ENCODE data around the gene CIDEC. TPM values are rescaled to one million over a fixed set of nuclear protein-coding genes. Genes with fewer than 3 reads are reported as not detected.
"Not testable (repeated sequence)": the region's sequence is repeated elsewhere in the genome, so short reads cannot be mapped to it uniquely, and the experiment has no call there.

The CIDEC gene
- total RNA-seq, 4 donors from 2014 or later = 27.2 to 510 (median 253) TPM

DNA sequence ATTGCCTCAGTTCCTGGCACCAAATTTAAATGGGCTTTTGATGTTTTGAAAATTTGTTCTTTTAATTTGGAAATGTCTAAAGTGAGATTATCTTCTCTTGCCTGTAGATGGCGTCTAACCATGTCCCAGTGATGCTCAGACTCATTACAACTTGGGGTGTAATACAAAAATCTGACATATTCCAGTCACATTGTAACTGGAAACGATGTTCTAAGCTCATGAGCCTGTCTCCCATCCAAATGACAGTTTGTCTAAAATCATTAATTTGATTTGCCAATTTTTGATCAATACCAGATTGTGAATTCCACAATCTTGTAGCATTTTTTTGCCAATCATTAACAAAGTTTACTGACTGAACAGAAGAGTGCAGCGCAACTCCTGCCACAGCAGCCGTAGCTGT lies 31.2 kb downstream of the CIDEC start:
- H3K27me3 ChIP-seq, H3K36me3 ChIP-seq, H3K9me3 ChIP-seq, H3K4me3 ChIP-seq, DNase-seq, H3K4me1 ChIP-seq, H3K27ac ChIP-seq: not testable (repeated sequence)
- TF ChIP-seq, protein P1, sequence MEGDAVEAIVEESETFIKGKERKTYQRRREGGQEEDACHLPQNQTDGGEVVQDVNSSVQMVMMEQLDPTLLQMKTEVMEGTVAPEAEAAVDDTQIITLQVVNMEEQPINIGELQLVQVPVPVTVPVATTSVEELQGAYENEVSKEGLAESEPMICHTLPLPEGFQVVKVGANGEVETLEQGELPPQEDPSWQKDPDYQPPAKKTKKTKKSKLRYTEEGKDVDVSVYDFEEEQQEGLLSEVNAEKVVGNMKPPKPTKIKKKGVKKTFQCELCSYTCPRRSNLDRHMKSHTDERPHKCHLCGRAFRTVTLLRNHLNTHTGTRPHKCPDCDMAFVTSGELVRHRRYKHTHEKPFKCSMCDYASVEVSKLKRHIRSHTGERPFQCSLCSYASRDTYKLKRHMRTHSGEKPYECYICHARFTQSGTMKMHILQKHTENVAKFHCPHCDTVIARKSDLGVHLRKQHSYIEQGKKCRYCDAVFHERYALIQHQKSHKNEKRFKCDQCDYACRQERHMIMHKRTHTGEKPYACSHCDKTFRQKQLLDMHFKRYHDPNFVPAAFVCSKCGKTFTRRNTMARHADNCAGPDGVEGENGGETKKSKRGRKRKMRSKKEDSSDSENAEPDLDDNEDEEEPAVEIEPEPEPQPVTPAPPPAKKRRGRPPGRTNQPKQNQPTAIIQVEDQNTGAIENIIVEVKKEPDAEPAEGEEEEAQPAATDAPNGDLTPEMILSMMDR (IDR thresholded peaks at IDR 0.05) = peak in 4 of 6 experiments; percentile 59 to 75 (median 70)

DNA sequence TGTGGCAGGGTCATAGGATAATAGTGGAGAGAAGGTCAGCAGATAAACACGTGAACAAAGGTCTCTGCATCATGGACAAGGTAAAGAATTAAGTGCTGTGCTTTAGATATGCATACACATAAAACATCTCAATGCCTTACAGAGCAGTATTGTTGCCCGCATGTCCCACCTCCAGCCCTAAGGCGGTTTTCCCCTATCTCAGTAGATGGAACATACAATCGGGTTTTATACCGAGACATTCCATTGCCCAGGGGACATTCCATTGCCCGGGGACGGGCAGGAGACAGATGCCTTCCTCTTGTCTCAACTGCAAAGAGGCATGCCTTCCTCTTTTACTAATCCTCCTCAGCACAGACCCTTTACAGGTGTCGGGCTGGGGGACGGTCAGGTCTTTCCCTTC lies 32.2 kb downstream of the CIDEC start:
- not testable (repeated sequence) for DNase-seq, H3K27ac ChIP-seq, H3K4me3 ChIP-seq, H3K27me3 ChIP-seq, H3K36me3 ChIP-seq, H3K9me3 ChIP-seq
- H3K4me1 ChIP-seq = peaks cover 0 to 10% (median 0%) of the 10 kb centered on the region in 4 donors

DNA sequence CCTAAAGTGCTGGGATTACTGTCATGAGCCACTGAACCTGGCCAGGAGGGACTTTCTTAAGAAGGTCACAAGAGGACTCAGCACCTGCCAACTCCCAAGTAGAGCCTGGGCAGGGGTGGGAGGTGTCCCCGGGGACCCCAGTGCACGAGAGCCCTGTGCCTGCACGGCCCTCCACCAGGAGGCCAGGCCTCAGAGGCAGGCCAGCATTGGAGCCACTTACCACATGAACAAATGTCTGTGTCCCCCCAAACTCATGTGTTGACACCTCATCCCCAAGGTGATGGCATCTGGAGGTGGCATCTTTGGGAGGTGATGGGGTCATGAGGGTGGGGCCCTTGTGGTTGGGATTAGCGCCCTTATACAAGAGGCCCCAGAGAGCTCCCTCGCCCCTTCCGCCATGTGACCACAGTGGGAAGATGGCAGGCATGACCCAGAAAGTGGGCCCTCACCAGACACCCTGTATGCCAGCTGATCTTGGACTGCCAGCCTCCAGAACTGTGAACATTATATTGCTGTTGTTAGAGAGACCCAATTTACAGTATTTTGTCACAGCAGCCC lies 33.0 kb downstream of the CIDEC start:
- peaks cover 0 to 1% (median 0%) of the 10 kb centered on the region in 3 donors for H3K36me3 ChIP-seq
- no peaks in the 10 kb centered on the region for H3K9me3 ChIP-seq
- no peak overlapping the region for H3K4me3 ChIP-seq
- H3K27ac ChIP-seq = no peak overlapping the region
- H3K27me3 ChIP-seq = no peaks in the 10 kb centered on the region
- DNase-seq = no peak
- H3K4me1 ChIP-seq = peaks cover 0 to 8% (median 0%) of the 10 kb centered on the region in 4 donors
- no peak for TF ChIP-seq POLR2A (IDR thresholded peaks at IDR 0.05)
- TF ChIP-seq, protein P1 (IDR thresholded peaks at IDR 0.05) = no peak

DNA sequence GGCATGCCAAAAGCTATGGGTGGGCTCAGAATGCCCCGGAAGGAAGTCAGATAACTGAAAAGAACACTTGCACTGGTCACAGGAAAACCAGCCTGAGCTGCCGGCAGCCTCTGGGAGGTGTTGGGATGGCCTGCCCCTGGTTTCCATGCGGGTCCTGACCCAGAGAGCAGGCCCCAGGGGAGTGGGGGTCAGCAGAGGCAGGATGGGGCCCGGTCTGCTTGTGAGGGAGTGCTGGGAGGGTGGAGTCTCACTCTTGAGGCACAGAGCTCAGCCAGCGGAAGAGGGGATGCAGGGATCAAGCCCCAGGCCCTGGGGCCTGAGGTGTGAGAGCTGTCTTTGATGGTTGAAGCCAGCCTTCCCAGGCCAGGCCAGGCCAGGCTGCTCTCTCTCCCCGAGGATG lies 33.8 kb downstream of the CIDEC start:
- Histone ChIP-seq H3K9me3 (no peaks in the 10 kb centered on the region), H3K4me1 (peaks cover 0 to 8% (median 0%) of the 10 kb centered on the region in 4 donors), H3K36me3 (peaks cover 0 to 9% (median 0%) of the 10 kb centered on the region in 3 donors), H3K4me3 (no peak overlapping the region), H3K27me3 (no peaks in the 10 kb centered on the region), H3K27ac (no peak overlapping the region)
- DNase-seq = no peak
- no peak for TF ChIP-seq POLR2A (IDR thresholded peaks at IDR 0.05)
- TF ChIP-seq, protein P1 (IDR thresholded peaks at IDR 0.05) = no peak

DNA sequence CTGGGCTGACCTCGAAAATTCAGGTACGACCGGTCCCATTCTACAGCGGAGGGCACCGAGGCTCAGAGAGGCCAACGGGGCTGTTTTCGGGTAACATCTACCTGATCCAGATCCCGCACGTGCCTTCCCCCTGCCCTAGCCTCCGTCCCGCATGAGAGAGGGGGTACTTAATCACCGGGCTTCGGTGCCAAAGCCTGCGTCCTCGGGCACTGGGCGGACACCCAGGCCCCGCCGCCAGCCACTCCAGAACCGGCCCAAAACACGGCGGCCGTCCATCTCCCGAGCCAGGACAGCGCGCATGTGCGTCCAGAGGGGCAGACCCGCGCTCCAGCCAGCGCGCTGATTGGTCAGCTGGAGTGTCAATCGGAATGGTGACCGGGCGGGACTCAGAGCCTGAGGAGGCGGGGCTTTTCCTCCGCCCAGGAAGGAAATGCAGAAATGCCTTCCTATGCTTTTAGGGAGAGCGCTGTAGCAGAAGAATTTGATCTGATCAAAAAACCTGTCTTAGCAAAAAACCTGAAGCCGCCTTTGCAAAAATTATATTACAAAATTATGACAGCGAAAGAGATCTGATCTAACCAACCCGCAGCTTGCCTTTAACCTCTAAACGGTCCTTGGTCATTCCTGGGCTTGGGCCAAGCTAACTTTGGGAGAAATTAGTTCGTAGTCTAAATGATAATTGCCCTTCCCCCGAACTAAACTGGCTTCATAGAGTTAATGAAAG lies 36.2 kb downstream of the CIDEC start, which contains the start of gene RPUSD3:
TSS of gene RPUSD3 (minus strand) at position 294 of the 724 bp plus-strand sequence. CDS start at position 276, 18 bp downstream.
- DNase-seq = peak; percentile 97 to 99 (median 99)
- peaks cover 0 to 32% (median 0%) of the 10 kb centered on the region in 3 donors for H3K36me3 ChIP-seq
- TF ChIP-seq, protein P1 (IDR thresholded peaks at IDR 0.05) = no peak
- TF ChIP-seq POLR2A (IDR thresholded peaks at IDR 0.05) = peak; percentile 36 to 54
- H3K4me1 ChIP-seq = peaks cover 0 to 8% (median 0%) of the 10 kb centered on the region in 4 donors
- H3K9me3 ChIP-seq = no peaks in the 10 kb centered on the region
- H3K27me3 ChIP-seq = no peaks in the 10 kb centered on the region
- peak within 1 kb of the TSS; percentile 57 to 80 (median 70) for H3K4me3 ChIP-seq
- peak within 1 kb of the TSS; percentile 61 to 81 (median 78) for H3K27ac ChIP-seq

DNA sequence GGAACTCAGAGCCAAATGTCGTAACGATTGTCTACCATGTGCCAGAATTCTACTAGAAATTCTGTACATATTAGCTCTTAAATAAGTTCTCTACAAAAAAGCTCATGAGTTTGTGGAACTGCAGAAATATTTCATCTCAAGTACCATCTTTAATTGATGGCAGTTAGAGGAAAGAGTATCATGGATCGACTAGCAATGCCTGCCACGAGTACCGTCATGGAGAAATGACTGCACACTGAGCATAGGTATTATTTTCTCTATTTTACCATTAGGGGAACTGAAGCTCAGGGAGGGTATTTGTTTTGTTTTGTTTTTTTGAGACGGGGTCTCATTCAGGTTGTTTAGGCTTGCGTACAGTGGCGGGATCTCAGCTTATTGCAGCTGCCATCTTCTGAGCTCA lies 39.0 kb downstream of the CIDEC start:
- DNase-seq = no peak
- Histone ChIP-seq H3K36me3 (peaks cover 0 to 47% (median 0%) of the 10 kb centered on the region in 3 donors), H3K27me3 (no peaks in the 10 kb centered on the region), H3K9me3 (no peaks in the 10 kb centered on the region), H3K27ac (no peak overlapping the region), H3K4me1 (peaks cover 0 to 8% (median 0%) of the 10 kb centered on the region in 4 donors), H3K4me3 (no peak overlapping the region)
- TF ChIP-seq, protein P1 (IDR thresholded peaks at IDR 0.05) = no peak
- TF ChIP-seq POLR2A (IDR thresholded peaks at IDR 0.05) = no peak

Data from Peyer's patch (tissue), 4 donors.